ENCODE data around the gene TECPR1.

- TF ChIP-seq CTCF (IDR thresholded peaks at IDR 0.05; ENCODE audit: low read length) (no peak), EZH2phosphoT487 (IDR thresholded peaks at IDR 0.05; ENCODE audit: low read length) (no peak)
Observed at GRCh38 chr7:98170966-98171365, 81.1 kb downstream of the TECPR1 start.
